ENCODE data around the gene NYAP2.

The NYAP2 gene

GRCh38 chr2:225400060-225400511, 576 bp downstream of the NYAP2 start:
- H3K9me3 ChIP-seq (ENCODE audit: control insufficient read depth, low read length) = no peaks in the 10 kb centered on the region
- DNase-seq = no peak
- no peaks in the 10 kb centered on the region for H3K4me1 ChIP-seq (ENCODE audit: control insufficient read depth, insufficient read depth, low read length, poor library complexity, severe bottlenecking)
- H3K36me3 ChIP-seq (ENCODE audit: control insufficient read depth, insufficient read depth, low read length) = no peaks in the 10 kb centered on the region
- no peak overlapping the region for H3K4me3 ChIP-seq (ENCODE audit: insufficient read depth, low read depth, low read length, poor library complexity, severe bottlenecking)
- H3K27me3 ChIP-seq (replicated peaks; ENCODE audit: control insufficient read depth, insufficient read depth, low read length, poor library complexity, severe bottlenecking) = peaks cover 5% of the 10 kb centered on the region
- no peak overlapping the region for H3K27ac ChIP-seq (ENCODE audit: insufficient read depth, low read length, poor library complexity, severe bottlenecking)

GRCh38 chr2:225400546-225401400, 1.3 kb downstream of the NYAP2 start:
- Histone ChIP-seq H3K4me3 (ENCODE audit: insufficient read depth, low read depth, low read length, poor library complexity, severe bottlenecking) (no peak overlapping the region), H3K36me3 (ENCODE audit: control insufficient read depth, insufficient read depth, low read length) (no peaks in the 10 kb centered on the region), H3K27me3 (replicated peaks; ENCODE audit: control insufficient read depth, insufficient read depth, low read length, poor library complexity, severe bottlenecking) (peaks cover 5% of the 10 kb centered on the region), H3K27ac (ENCODE audit: insufficient read depth, low read length, poor library complexity, severe bottlenecking) (no peak overlapping the region), H3K9me3 (ENCODE audit: control insufficient read depth, low read length) (no peaks in the 10 kb centered on the region), H3K4me1 (ENCODE audit: control insufficient read depth, insufficient read depth, low read length, poor library complexity, severe bottlenecking) (no peaks in the 10 kb centered on the region)
- no peak for DNase-seq

GRCh38 chr2:225402210-225402776, 2.8 kb downstream of the NYAP2 start:
- no peaks in the 10 kb centered on the region for H3K9me3 ChIP-seq (ENCODE audit: control insufficient read depth, low read length)
- no peak overlapping the region for H3K27ac ChIP-seq (ENCODE audit: insufficient read depth, low read length, poor library complexity, severe bottlenecking)
- no peaks in the 10 kb centered on the region for H3K4me1 ChIP-seq (ENCODE audit: control insufficient read depth, insufficient read depth, low read length, poor library complexity, severe bottlenecking)
- no peak overlapping the region for H3K4me3 ChIP-seq (ENCODE audit: insufficient read depth, low read depth, low read length, poor library complexity, severe bottlenecking)
- DNase-seq = no peak
- no peaks in the 10 kb centered on the region for H3K36me3 ChIP-seq (ENCODE audit: control insufficient read depth, insufficient read depth, low read length)
- peaks cover 5% of the 10 kb centered on the region for H3K27me3 ChIP-seq (replicated peaks; ENCODE audit: control insufficient read depth, insufficient read depth, low read length, poor library complexity, severe bottlenecking)

GRCh38 chr2:225411452-225411851, 11.9 kb downstream of the NYAP2 start:
- H3K4me3 ChIP-seq (ENCODE audit: insufficient read depth, low read depth, low read length, poor library complexity, severe bottlenecking) = no peak overlapping the region
- no peaks in the 10 kb centered on the region for H3K27me3 ChIP-seq (replicated peaks; ENCODE audit: control insufficient read depth, insufficient read depth, low read length, poor library complexity, severe bottlenecking)
- no peaks in the 10 kb centered on the region for H3K4me1 ChIP-seq (ENCODE audit: control insufficient read depth, insufficient read depth, low read length, poor library complexity, severe bottlenecking)
- DNase-seq = no peak
- no peak overlapping the region for H3K27ac ChIP-seq (ENCODE audit: insufficient read depth, low read length, poor library complexity, severe bottlenecking)
- H3K9me3 ChIP-seq (ENCODE audit: control insufficient read depth, low read length) = no peaks in the 10 kb centered on the region
- no peaks in the 10 kb centered on the region for H3K36me3 ChIP-seq (ENCODE audit: control insufficient read depth, insufficient read depth, low read length)

GRCh38 chr2:225413786-225414185, 14.3 kb downstream of the NYAP2 start:
- Histone ChIP-seq H3K27ac (ENCODE audit: insufficient read depth, low read length, poor library complexity, severe bottlenecking) (no peak overlapping the region), H3K36me3 (ENCODE audit: control insufficient read depth, insufficient read depth, low read length) (no peaks in the 10 kb centered on the region), H3K4me1 (ENCODE audit: control insufficient read depth, insufficient read depth, low read length, poor library complexity, severe bottlenecking) (no peaks in the 10 kb centered on the region), H3K4me3 (ENCODE audit: insufficient read depth, low read depth, low read length, poor library complexity, severe bottlenecking) (no peak overlapping the region), H3K27me3 (replicated peaks; ENCODE audit: control insufficient read depth, insufficient read depth, low read length, poor library complexity, severe bottlenecking) (no peaks in the 10 kb centered on the region), H3K9me3 (ENCODE audit: control insufficient read depth, low read length) (no peaks in the 10 kb centered on the region)
- no peak for DNase-seq

GRCh38 chr2:225414902-225415301, 15.4 kb downstream of the NYAP2 start:
- Histone ChIP-seq H3K9me3 (ENCODE audit: control insufficient read depth, low read length) (no peaks in the 10 kb centered on the region), H3K27ac (ENCODE audit: insufficient read depth, low read length, poor library complexity, severe bottlenecking) (no peak overlapping the region), H3K4me1 (ENCODE audit: control insufficient read depth, insufficient read depth, low read length, poor library complexity, severe bottlenecking) (no peaks in the 10 kb centered on the region), H3K4me3 (ENCODE audit: insufficient read depth, low read depth, low read length, poor library complexity, severe bottlenecking) (no peak overlapping the region), H3K27me3 (replicated peaks; ENCODE audit: control insufficient read depth, insufficient read depth, low read length, poor library complexity, severe bottlenecking) (no peaks in the 10 kb centered on the region), H3K36me3 (ENCODE audit: control insufficient read depth, insufficient read depth, low read length) (no peaks in the 10 kb centered on the region)
- DNase-seq = no peak

GRCh38 chr2:225415341-225415740, 15.8 kb downstream of the NYAP2 start:
- Histone ChIP-seq H3K9me3 (ENCODE audit: control insufficient read depth, low read length) (no peaks in the 10 kb centered on the region), H3K4me1 (ENCODE audit: control insufficient read depth, insufficient read depth, low read length, poor library complexity, severe bottlenecking) (no peaks in the 10 kb centered on the region), H3K4me3 (ENCODE audit: insufficient read depth, low read depth, low read length, poor library complexity, severe bottlenecking) (no peak overlapping the region), H3K27ac (ENCODE audit: insufficient read depth, low read length, poor library complexity, severe bottlenecking) (no peak overlapping the region), H3K27me3 (replicated peaks; ENCODE audit: control insufficient read depth, insufficient read depth, low read length, poor library complexity, severe bottlenecking) (no peaks in the 10 kb centered on the region), H3K36me3 (ENCODE audit: control insufficient read depth, insufficient read depth, low read length) (no peaks in the 10 kb centered on the region)
- DNase-seq = no peak

GRCh38 chr2:225415792-225416191, 16.3 kb downstream of the NYAP2 start:
- H3K9me3 ChIP-seq (ENCODE audit: control insufficient read depth, low read length) = no peaks in the 10 kb centered on the region
- no peak for DNase-seq
- no peak overlapping the region for H3K27ac ChIP-seq (ENCODE audit: insufficient read depth, low read length, poor library complexity, severe bottlenecking)
- no peak overlapping the region for H3K4me3 ChIP-seq (ENCODE audit: insufficient read depth, low read depth, low read length, poor library complexity, severe bottlenecking)
- H3K36me3 ChIP-seq (ENCODE audit: control insufficient read depth, insufficient read depth, low read length) = no peaks in the 10 kb centered on the region
- H3K27me3 ChIP-seq (replicated peaks; ENCODE audit: control insufficient read depth, insufficient read depth, low read length, poor library complexity, severe bottlenecking) = no peaks in the 10 kb centered on the region
- H3K4me1 ChIP-seq (ENCODE audit: control insufficient read depth, insufficient read depth, low read length, poor library complexity, severe bottlenecking) = no peaks in the 10 kb centered on the region

- no peak for DNase-seq
- Histone ChIP-seq H3K4me1 (ENCODE audit: control insufficient read depth, insufficient read depth, low read length, poor library complexity, severe bottlenecking) (no peaks in the 10 kb centered on the region), H3K27me3 (replicated peaks; ENCODE audit: control insufficient read depth, insufficient read depth, low read length, poor library complexity, severe bottlenecking) (no peaks in the 10 kb centered on the region), H3K4me3 (ENCODE audit: insufficient read depth, low read depth, low read length, poor library complexity, severe bottlenecking) (no peak overlapping the region), H3K27ac (ENCODE audit: insufficient read depth, low read length, poor library complexity, severe bottlenecking) (no peak overlapping the region), H3K9me3 (ENCODE audit: control insufficient read depth, low read length) (no peaks in the 10 kb centered on the region), H3K36me3 (ENCODE audit: control insufficient read depth, insufficient read depth, low read length) (no peaks in the 10 kb centered on the region)
Observed at GRCh38 chr2:225416616-225417367, 17.3 kb downstream of the NYAP2 start.

GRCh38 chr2:225419033-225419432, 19.5 kb downstream of the NYAP2 start:
- no peaks in the 10 kb centered on the region for H3K9me3 ChIP-seq (ENCODE audit: control insufficient read depth, low read length)
- no peak overlapping the region for H3K27ac ChIP-seq (ENCODE audit: insufficient read depth, low read length, poor library complexity, severe bottlenecking)
- no peaks in the 10 kb centered on the region for H3K4me1 ChIP-seq (ENCODE audit: control insufficient read depth, insufficient read depth, low read length, poor library complexity, severe bottlenecking)
- H3K4me3 ChIP-seq (ENCODE audit: insufficient read depth, low read depth, low read length, poor library complexity, severe bottlenecking) = no peak overlapping the region
- no peaks in the 10 kb centered on the region for H3K27me3 ChIP-seq (replicated peaks; ENCODE audit: control insufficient read depth, insufficient read depth, low read length, poor library complexity, severe bottlenecking)
- H3K36me3 ChIP-seq (ENCODE audit: control insufficient read depth, insufficient read depth, low read length) = no peaks in the 10 kb centered on the region
- no peak for DNase-seq
